ENCODE results near the gene TMED9.

- TF ChIP-seq U2AF2 (optimal IDR thresholded peaks at IDR 0.05; ENCODE audit: low read depth, low read length): no peak
- TF ChIP-seq, protein P1, sequence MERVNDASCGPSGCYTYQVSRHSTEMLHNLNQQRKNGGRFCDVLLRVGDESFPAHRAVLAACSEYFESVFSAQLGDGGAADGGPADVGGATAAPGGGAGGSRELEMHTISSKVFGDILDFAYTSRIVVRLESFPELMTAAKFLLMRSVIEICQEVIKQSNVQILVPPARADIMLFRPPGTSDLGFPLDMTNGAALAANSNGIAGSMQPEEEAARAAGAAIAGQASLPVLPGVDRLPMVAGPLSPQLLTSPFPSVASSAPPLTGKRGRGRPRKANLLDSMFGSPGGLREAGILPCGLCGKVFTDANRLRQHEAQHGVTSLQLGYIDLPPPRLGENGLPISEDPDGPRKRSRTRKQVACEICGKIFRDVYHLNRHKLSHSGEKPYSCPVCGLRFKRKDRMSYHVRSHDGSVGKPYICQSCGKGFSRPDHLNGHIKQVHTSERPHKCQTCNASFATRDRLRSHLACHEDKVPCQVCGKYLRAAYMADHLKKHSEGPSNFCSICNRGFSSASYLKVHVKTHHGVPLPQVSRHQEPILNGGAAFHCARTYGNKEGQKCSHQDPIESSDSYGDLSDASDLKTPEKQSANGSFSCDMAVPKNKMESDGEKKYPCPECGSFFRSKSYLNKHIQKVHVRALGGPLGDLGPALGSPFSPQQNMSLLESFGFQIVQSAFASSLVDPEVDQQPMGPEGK (CRISPR knock-in tag; IDR thresholded peaks at IDR 0.05; ENCODE audit: borderline replicate concordance): no peak
- no peak for TF ChIP-seq MAX (CRISPR knock-in tag; IDR thresholded peaks at IDR 0.05)
These were observed 41.9 kb upstream of the TMED9 start for GRCh38 chr5:177550122-177550521.

Data from K562 (cell line).